Chondrocyte (in vitro differentiated cells): Measurements from ENCODE around the gene ZDHHC7. TPM values are rescaled to one million over a fixed set of nuclear protein-coding genes. Genes with fewer than 3 reads are reported as not detected.

Experiments
- DNase-seq: peaks from one replicate; pipeline ENCODE4 v3.0.0; 2021; ENCODE audit warnings: mixed read lengths, low spot score
- H3K27ac Mint-ChIP-seq: one replicate; pipeline ENCODE4 v1.8.0; 2021; ENCODE audit warnings: mild to moderate bottlenecking, moderate library complexity, mixed read lengths; ENCODE audit not compliant: unreplicated experiment
- H3K27me3 Mint-ChIP-seq: 2 replicates; pipeline ENCODE4 v1.8.0; 2021; ENCODE audit warnings: low read depth, mixed read lengths
- H3K36me3 Mint-ChIP-seq: 2 replicates; pipeline ENCODE4 v1.8.0; 2021; ENCODE audit warnings: low read depth, mixed read lengths
- H3K4me1 Mint-ChIP-seq: 2 replicates; pipeline ENCODE4 v1.8.0; 2021; ENCODE audit warnings: low read depth, mild to moderate bottlenecking, mixed read lengths
- H3K4me3 Mint-ChIP-seq: one replicate; pipeline ENCODE4 v1.8.0; 2021; ENCODE audit warnings: mild to moderate bottlenecking, moderate library complexity, mixed read lengths; ENCODE audit not compliant: unreplicated experiment
- H3K9me3 Mint-ChIP-seq: 2 replicates; pipeline ENCODE4 v1.8.0; 2021; ENCODE audit warnings: low read depth, mixed read lengths
- CTCF ChIP-seq: fragments of 200-600 bp; sonication (generic); IDR thresholded peaks from 2 replicates; pipeline ENCODE4 v1.5.0; 2021; ENCODE audit warnings: antibody characterized with exemption, mild to moderate bottlenecking, moderate library complexity
- total RNA-seq: library from RNA; stranded (reverse); gene quantifications from 3 replicates; pipeline ENCODE4 v1.2.1, GENCODE V29; 2021

ZDHHC7 gene
- total RNA-seq, 1 donor from 2014 or later, result 50.2 TPM

GRCh38 chr16:84927621-84928591, 83.4 kb downstream of the ZDHHC7 start:
- Mint-ChIP-seq H3K9me3 (no peaks in the 10 kb centered on the region), H3K4me3 (no peak overlapping the region), H3K36me3 (no peaks in the 10 kb centered on the region), H3K27me3 (peaks cover 5% of the 10 kb centered on the region), H3K4me1 (peaks cover 3% of the 10 kb centered on the region), H3K27ac (no peak overlapping the region)
- TF ChIP-seq CTCF, result no peak
- no peak for DNase-seq

- Mint-ChIP-seq H3K27me3 (peaks cover 5% of the 10 kb centered on the region), H3K36me3 (no peaks in the 10 kb centered on the region), H3K9me3 (no peaks in the 10 kb centered on the region), H3K4me3 (no peak overlapping the region), H3K27ac (no peak overlapping the region), H3K4me1 (peaks cover 9% of the 10 kb centered on the region)
- no peak for TF ChIP-seq CTCF
- DNase-seq, result no peak
These were observed 84.9 kb downstream of the ZDHHC7 start for GRCh38 chr16:84926462-84926861.

GRCh38 chr16:84925773-84926372, 85.5 kb downstream of the ZDHHC7 start:
- H3K4me3 Mint-ChIP-seq, result no peak overlapping the region
- no peak for DNase-seq
- H3K27ac Mint-ChIP-seq, result no peak overlapping the region
- no peaks in the 10 kb centered on the region for H3K9me3 Mint-ChIP-seq
- H3K4me1 Mint-ChIP-seq, result peaks cover 9% of the 10 kb centered on the region
- no peaks in the 10 kb centered on the region for H3K36me3 Mint-ChIP-seq
- TF ChIP-seq CTCF, result no peak
- H3K27me3 Mint-ChIP-seq, result peaks cover 5% of the 10 kb centered on the region

GRCh38 chr16:84925092-84925772, 86.1 kb downstream of the ZDHHC7 start:
- H3K4me1 Mint-ChIP-seq, result peaks cover 9% of the 10 kb centered on the region
- H3K36me3 Mint-ChIP-seq, result no peaks in the 10 kb centered on the region
- H3K9me3 Mint-ChIP-seq, result no peaks in the 10 kb centered on the region
- H3K4me3 Mint-ChIP-seq, result no peak overlapping the region
- H3K27ac Mint-ChIP-seq, result no peak overlapping the region
- peak; percentile 82 for TF ChIP-seq CTCF
- peaks cover 11% of the 10 kb centered on the region for H3K27me3 Mint-ChIP-seq
- no peak for DNase-seq
